ENCODE measurements around the gene PCSK4. TPM values are rescaled to one million over a fixed set of nuclear protein-coding genes. Genes with fewer than 3 reads are reported as not detected.
"Not testable (repeated sequence)": the region's sequence is repeated elsewhere in the genome, so short reads cannot be mapped to it uniquely, and the experiment has no call there.

The PCSK4 gene
- total RNA-seq, 2 donors from 2014 or later: 0.52 to 1.8 TPM

- intact Hi-C loops (cut with DNase I): loop anchor here in 1 of 2 donors (10.0 kb wide), 1 partner anchor 165 kb away; the partner anchor contains the start of gene EFNA2
- DNase-seq (ENCODE audit: low spot score): no peak
Measured at GRCh38 chr19:1449467-1450442, 40.4 kb downstream of the PCSK4 start, which contains the start of gene APC2. APC2 (plus strand) TSS chr19:1450121; CDS start chr19:1453002, 2,881 bp downstream.

- DNase-seq (ENCODE audit: low spot score): no peak
Measured at GRCh38 chr19:1447944-1448343, 42.2 kb downstream of the PCSK4 start.

GRCh38 chr19:1447504-1447903 is 42.6 kb downstream of the PCSK4 start:
- DNase-seq (ENCODE audit: low spot score): no peak
- intact Hi-C loops (cut with DNase I): no loop called here

More at GRCh38 chr19:1447944-1448343, 42.2 kb downstream of the PCSK4 start:
- intact Hi-C loops (cut with DNase I): loop anchor here in 1 of 2 donors (1.0 kb wide), 1 partner anchor 34 kb away; no protein-coding TSS in a partner anchor

DNA sequence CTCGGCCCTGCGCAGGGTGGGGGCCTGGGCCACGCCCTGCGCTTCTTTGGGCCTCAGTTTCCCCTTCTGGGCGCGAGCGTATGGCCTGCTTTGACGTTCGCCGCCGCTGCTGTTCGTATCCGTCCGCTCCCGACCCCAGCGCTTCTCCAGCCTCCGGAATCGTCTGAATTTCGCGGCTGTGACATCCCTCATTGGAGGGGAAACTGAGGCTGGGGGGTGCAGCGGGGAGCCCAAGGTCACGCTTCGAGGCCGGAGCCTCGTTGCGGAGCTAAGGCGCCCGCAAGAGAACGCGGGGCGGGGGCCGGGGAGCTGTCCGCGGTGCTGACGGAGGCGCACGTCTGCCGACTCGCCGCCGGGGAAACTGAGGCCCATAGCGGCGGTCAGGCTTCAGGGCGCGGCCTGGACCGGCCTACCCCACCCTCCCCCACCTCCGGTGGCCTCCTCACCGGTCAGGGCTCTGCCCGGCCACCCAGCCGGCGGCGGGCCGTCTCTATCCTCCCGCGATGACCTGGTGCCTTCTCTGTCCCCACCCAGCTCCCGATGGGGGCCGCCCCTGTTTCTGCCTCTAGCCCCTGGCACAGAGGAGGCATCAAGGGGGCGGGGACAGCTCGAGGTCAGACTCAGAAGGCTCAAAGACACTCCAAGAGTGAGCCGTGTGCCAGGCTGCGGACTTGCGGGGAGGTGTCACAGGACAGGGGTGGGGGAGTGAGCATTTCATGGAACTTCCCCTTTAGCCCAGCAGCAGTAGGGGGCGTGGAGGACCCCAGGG is 43.3 kb downstream of the PCSK4 start:
- DNase-seq (ENCODE audit: low spot score): no peak
- intact Hi-C loops (cut with DNase I): no loop called here

DNA sequence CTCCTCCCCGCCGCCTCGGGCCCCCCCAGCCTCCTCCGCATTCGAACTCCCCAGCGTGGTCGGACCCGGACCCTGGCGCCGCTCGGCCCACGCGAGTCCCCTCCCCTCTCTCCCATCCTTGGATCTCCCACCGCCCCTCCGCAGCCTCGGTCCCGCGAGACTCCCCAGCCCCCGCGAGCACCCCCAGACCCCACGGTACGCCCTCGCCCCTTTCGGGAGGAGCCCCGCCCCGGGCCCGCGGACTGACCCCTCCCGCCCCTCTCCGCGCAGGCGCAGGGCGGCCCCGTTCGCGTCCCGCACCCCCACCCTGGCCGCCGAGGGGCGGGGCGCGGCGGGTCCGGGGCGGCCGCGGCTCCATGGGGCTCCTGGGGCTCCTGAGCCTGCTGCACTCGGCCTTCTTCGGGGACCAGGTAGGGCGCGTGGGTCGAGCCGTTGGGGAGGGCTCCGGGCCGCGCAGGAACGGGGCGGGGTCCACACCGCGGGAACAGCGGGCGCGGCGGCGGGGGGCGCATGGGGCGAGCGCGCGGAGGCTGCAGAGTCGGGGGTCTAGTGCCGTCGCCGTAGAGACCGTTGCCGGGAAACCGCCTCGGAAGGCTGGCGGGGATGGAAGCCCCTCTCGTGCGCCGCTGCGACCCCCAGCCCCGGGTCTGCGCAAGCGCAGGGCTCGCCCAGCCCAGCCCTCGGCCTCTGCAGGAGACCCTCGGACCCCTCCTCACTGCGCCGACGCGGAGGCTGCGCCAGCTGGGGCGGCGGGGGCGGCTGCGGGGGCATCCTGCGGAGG is 44.0 kb downstream of the PCSK4 start:
- DNase-seq (ENCODE audit: low spot score): no peak
- intact Hi-C loops (cut with DNase I): no loop called here

DNA sequence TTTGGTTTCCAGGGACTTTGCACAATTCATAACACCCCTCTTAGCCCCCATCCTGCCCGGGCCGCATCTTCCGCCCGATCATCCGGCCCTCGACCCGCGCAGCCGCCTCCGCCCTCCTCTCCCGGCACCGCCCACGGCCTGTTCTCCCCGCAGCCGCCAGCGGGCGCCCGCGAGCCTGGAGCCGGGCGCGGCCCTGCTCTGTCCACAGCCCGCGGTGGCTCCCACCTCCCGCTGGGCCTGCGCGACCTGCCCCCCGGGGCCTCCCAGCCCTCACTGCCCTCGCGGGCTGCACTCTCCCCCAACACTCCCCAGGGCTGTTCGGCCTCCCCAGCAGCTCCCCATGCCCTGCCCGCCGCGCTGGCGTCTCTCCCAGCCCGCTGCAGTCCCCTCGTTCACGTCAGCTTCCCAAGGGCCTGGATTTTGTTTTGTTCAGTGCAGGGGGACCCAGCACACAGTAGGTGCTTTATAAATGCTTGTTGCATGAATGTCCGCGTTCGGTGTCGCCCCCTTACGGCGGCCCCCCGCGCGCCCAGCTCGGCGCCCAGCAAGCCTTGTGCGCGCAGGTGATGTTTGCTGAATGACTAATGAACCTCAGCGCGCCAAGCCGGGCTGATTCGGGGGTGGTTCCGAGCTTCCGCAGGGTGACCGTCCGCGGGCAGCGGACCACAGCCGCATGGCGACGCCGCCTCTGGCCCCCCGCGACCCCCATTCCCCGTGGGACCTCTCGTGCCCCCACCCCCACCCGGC is 44.8 kb downstream of the PCSK4 start:
- intact Hi-C loops (cut with DNase I): no loop called here
- peak; percentile 89 for DNase-seq (ENCODE audit: low spot score)

DNA sequence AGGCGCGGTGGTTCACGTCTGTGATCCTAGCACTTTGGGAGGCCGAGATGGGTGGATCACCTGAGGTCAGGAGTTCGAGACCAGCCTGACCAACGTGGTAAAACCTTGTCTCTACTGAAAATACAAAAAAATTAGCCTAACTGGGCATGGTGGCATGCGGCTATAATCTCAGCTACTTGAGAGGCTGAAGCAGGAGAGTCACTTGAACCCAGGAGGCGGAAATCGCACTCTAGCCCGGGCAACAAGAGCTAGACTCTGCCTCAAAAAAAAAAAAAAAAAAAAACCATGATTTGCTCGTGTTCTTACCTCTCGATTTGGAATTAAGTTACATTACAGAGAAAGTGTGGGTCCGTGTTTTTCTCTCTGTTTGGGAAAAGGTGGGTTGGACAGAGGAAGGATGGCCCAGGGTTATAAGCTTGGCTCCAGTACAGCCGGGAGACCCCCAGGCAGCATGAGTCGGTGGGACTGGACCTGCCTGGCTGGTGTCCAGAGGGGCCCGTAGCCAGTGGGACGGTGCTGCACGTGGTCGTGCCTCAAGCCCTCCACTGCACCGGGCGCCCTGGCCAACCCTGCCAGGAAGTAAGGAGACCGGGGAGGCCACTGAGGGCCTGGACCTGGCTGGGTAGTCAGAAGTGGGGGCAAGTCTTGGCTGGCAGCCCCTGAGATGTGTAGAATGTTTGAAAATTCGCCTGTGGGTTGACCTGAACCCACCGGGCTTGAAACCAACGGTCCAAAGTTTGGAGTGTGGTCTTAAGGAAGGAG is 48.3 kb downstream of the PCSK4 start:
- intact Hi-C loops (cut with DNase I): no loop called here
- no peak for DNase-seq (ENCODE audit: low spot score)

DNA sequence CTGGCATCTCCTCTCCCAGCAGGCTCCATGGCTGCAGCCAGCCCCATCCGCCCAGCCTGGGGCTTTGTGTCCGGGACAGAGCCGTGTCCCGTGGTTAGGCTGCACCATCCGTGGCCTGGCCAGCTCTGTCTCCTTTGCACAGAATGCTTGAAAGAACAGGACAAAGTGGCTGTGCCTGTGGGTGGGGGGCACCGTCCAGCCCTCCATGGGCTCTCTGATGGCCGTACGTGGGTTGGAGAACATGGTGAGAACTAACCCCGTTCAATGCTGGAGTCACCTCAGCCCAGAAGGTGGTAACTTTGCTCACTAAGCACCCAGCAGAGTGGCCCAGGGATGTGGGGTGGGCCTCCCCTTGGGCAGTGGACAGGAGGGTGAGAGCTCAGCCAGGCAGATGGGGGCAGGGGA is 49.1 kb downstream of the PCSK4 start:
- intact Hi-C loops (cut with DNase I): no loop called here
- DNase-seq (ENCODE audit: low spot score): no peak

- DNase-seq (ENCODE audit: low spot score): no peak
- intact Hi-C loops (cut with DNase I): no loop called here
Measured at GRCh38 chr19:1440418-1440801, 49.7 kb downstream of the PCSK4 start.

- intact Hi-C loops (cut with DNase I); DNase-seq (ENCODE audit: low spot score): not testable (repeated sequence)
Measured at GRCh38 chr19:1439525-1440417, 50.4 kb downstream of the PCSK4 start.

- DNase-seq (ENCODE audit: low spot score): no peak
- intact Hi-C loops (cut with DNase I): no loop called here
Measured at GRCh38 chr19:1438933-1439354, 51.2 kb downstream of the PCSK4 start.

GRCh38 chr19:1438035-1438932 is 51.9 kb downstream of the PCSK4 start, which contains the start of gene RPS15:
RPS15 (plus strand) TSS chr19:1438396; CDS start chr19:1438426, 30 bp downstream.
- intact Hi-C loops (cut with DNase I): no loop called here

GRCh38 chr19:1437609-1438008 is 52.5 kb downstream of the PCSK4 start:
- intact Hi-C loops (cut with DNase I): loop anchor here in 1 of 2 donors (2.0 kb wide), 1 partner anchor 71 kb away; no protein-coding TSS in a partner anchor
- no peak for DNase-seq (ENCODE audit: low spot score)

More at GRCh38 chr19:1438035-1438932, 51.9 kb downstream of the PCSK4 start, which contains the start of gene RPS15:
- DNase-seq (ENCODE audit: low spot score): peak; percentile 99

DNA sequence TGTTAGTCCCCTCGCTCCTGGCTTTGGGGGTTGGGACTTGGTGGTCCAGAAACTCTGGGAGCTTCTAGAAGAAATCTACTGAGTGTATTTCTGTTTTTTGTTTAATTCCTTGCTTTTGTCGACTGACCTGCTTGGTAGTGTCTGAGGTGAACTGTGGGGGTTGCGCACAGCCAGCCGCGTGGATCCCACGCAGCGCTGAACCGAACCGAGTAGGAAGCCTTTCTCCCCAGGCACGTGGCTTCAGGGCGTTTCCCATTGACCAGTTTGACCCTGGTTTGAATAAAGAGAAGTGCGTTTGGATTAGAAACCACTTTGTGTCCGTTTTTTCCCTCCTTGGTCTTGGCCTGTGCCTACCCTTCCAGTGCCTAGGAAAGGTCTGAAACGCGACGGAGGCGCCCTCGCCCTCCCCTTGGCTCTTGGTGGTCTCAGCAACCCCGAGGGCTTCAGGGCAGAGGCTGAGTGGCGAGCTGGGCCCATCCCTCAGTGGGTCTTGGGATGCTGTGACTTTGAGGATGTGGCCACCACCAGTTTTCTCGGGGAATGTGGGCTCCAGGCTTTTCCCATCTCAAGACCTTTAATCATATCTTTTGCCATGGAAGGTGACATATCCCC is 54.7 kb downstream of the PCSK4 start:
- intact Hi-C loops (cut with DNase I): no loop called here
- DNase-seq (ENCODE audit: low spot score): no peak

DNA sequence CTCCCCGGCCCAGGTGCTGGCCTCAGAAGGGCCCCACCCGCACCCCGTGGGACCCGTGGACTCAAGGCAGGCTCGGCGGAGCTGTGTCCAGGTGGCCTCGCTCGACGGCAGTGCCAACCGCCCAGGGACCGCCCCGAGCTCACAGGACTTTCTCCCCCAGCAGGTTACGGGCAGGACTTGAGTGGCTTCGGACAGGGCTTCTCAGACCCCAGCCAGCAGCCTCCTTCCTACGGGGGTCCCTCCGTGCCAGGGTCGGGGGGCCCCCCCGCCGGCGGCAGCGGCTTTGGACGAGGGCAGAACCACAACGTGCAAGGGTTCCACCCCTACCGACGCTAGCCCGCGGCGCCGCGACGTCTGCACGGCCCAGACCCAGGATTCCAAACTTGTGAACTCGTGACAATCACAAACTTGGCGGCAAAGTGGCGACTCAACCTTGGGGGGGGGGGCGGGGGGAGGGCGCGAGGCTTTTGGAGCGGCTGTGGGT is 55.5 kb downstream of the PCSK4 start:
- intact Hi-C loops (cut with DNase I): no loop called here
- no peak for DNase-seq (ENCODE audit: low spot score)
